NCI-H1048 (cell line): ENCODE results near the gene EHD2.
"Not testable (repeated sequence)": the region's sequence is repeated elsewhere in the genome, so short reads cannot be mapped to it uniquely, and the experiment has no call there.

Experiments
- DNase-seq: peaks from one replicate; lab custom pipeline; 2025; lab: John Stamatoyannopoulos, UW

EHD2 gene

DNA sequence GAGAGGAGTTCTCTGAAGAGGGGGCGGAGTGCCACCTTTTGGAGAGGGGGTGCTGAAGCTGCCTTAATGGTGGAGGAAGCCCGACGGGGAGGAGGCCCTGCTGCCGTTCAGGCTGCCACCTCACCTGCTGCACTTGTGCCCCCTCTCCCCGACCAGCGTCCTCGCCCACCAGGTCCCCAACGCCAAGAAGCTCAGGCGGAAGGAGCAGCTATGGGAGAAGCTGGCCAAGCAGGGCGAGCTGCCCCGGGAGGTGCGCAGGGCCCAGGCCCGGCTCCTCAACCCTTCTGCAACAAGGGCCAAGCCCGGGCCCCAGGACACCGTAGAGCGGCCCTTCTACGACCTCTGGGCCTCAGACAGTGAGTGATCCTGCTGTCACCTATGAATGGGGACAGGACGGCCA lies 37.5 kb downstream of the EHD2 start:
- DNase-seq, result no peak

DNA sequence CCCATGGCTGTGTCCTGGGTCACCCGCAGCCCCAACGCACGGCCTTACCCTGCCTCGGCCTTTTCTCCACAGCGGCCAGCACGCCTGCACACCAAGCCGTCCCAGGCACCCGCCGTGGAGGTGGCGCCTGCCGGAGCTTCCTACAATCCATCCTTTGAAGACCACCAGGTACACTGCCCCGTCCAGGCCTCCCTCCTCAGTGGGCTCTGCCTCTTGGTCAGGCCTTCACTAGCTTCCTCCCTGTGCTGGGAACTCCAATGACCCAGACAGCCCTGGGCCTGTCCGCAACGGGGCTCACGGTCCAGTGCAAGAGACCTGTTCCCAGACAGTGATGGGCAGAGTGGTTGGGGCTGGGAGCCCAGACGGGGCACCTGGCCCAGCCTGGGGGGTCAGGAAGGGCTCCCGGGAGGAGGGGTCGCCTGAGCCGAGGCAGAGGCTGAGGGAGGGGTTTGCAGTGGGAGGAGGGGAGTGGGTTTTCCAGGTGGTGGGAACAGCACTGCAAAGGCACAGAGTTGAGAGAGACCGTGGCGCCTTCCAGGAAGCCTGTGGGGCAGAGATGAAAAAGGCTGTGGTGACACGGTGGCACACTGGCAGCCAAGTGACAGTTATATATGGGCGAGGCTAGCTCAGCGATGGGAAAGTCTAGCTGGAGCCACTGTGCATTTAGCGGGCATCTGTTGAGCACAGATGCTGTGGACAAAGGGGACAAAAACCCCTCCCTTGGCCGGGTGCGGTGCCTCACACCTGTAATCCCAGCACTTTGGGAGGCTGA lies 39.4 kb downstream of the EHD2 start:
- DNase-seq, result no peak

DNA sequence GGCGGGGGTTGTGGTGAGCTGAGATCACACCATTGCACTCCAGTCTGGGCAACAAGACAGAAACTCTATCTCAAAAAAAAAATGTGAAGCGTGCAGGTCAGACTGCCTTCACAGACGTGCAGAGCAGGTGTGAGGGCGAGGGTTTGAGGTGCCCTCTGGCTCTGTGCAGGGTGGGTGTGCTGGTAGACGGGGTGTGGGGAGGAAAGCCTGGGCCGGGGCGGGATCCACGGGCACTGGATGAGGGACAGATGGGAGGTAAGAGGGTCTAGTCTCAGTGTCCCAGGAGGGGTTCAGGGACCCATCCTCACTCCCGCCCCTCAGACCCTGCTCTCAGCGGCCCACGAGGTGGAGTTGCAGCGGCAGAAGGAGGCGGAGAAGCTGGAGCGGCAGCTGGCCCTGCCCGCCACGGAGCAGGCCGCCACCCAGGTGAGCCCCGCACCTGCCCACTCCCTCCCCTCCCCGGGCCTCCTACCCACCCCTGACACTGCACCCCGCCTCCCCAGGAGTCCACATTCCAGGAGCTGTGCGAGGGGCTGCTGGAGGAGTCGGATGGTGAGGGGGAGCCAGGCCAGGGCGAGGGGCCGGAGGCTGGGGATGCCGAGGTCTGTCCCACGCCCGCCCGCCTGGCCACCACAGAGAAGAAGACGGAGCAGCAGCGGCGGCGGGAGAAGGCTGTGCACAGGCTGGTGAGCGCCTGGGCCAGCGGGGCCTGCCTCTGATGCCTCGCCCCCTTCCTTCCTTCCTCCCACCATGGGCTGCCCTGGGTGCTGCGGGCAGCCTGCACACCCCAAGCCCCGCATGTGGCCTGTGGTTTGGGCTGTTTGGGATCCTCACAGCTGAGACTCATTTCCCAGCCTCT lies 41.2 kb downstream of the EHD2 start:
- DNase-seq, result no peak

DNA sequence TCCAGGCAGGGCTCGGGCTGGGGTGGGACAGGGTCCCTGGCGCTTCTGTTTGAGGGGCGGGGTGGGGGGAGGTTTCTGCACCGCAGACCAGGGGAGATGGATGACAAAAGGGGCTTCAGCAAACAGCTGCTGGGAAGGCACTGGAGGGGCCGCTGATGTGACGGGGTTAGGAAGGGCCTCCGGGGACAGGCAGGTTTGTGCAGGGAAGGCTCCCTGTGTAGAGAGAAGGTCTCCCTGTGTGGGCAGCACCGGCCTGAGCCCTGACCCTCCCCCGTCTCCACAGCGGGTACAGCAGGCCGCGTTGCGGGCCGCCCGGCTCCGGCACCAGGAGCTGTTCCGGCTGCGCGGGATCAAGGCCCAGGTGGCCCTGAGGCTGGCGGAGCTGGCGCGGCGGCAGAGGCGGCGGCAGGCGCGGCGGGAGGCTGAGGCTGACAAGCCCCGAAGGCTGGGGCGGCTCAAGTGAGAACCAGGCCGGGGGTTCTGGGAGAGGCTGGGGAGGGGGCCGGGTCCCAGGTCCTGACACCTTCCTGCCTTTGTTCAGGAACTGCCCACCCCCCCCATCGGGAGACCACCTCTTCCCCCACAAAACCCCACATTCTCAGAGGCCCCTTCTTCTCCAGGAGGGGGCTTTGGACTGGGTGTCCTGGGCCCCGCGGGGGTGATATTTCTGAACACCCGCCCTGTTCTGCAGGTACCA lies 42.0 kb downstream of the EHD2 start:
- no peak for DNase-seq

DNA sequence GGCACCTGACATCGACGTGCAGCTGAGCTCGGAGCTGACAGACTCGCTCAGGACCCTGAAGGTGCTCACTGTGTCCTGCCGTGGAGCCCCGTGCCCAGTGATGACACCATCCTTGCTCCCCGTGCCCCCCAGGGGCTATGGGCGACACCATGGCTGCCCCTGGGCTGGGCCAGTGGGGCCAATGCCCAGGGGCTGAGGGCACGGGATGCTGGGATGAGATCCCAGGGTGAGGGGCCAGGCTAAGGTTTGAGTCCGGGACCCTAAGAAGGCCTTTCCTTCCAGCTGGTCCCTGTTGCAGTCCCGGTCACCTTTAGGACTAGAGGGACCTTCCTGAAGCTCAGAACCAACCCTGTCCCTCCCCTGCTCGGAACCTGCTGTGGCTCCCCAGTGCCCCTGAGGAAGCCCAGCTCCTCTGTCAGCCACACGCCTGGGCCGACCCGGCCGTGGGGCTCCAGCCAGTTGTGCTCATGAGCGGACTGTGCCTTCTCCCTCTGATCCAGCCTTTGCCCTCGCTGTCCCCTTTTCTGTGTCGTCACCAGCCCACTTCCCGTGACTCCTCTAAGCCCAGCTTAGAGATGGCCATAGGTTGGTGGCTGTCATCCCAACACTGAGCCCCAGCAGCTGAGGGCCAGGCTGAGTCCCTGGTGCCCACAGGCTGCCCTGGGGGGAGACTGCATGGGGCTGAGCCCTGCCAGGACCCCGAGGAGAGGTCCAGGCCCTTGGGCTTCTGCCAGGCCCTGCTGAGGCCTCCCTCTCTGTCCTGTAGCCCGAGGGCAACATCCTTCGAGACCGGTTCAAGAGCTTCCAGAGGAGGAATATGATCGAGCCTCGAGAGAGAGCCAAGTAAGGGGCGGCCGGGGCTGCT lies 42.8 kb downstream of the EHD2 start:
- DNase-seq, result no peak

DNA sequence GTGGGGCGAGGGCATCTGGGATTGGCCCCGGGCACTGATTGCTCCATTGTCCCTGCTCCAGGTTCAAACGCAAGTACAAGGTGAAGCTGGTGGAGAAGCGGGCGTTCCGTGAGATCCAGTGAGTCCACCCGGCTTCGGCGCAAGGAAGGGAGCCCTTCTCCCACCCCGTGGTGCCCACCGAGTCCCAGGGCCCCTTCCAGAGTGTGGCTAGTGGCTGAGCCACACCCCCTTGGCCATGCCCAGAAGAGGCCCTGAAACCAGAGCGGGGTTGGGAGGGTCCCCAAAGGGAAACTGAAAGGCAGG lies 43.4 kb downstream of the EHD2 start:
- no peak for DNase-seq

DNA sequence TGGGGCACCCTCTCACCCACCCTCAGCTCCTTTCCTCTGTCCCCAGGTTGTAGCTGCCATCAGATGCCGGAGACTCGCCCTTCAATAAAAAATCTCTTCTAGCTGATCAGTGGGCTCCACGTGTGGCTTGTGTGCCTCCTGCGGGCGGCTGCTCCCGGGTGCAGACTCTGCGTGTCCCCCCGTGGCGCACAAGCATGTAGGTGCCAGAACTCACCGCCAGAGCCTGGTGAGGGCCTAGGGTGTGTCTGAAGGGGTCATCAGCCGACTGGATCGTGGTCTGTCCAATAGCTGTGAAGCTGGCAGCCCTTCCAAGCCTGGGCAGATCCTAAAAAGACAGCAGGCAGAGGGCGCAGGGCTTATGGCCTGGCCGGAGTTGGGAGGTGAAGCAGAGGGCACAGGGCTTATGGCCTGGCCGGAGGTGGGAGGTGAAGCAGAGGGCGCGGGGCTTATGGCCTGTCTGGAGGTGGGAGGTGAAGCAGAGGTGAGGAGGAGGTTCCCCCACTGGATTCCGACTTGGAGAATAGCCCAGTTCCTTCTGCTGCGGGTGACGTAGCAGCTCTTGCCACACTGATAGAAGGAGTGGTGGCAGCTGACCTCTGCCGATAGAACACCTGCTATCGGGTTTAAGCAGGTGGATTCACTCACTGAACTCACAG lies 43.9 kb downstream of the EHD2 start:
- DNase-seq, result no peak

DNA sequence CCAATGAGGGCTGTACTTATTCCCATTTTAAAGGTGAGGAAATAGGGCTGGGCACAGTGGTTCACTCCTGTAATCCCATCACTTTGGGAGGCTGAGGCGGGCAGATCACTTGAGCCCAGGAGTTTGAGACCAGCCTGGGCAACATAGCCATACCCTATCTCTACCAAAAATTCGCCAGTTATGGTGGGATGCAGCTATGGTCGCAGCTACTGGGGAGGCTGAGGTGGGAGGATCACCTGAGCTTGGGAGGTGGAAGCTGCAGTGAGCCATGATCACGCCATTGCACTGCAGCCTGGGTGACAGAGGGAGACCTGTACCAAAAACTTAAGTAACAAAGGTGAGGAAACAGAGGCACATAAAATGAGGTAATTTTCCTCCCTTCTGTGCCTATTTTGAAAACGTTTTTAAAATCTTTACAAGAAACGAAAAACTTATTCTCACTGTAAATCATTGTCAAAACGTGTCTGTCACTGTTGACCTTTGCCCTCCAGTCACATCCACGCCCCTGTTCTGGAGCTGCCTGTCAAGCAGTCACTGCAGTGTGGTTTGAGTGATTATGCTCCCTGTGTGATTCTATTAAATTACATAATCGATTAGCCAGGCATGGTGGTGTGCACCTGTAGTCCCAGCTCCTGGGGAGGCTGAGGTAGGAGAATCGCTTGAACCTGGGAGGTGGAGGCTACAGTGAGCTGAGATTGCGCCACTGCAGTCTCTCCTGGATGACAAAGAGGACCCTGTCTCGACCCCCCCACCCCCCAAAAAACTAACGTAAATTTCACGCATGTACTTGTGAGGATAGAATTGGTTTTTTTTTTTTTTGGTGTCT lies 44.6 kb downstream of the EHD2 start:
- no peak for DNase-seq

DNA sequence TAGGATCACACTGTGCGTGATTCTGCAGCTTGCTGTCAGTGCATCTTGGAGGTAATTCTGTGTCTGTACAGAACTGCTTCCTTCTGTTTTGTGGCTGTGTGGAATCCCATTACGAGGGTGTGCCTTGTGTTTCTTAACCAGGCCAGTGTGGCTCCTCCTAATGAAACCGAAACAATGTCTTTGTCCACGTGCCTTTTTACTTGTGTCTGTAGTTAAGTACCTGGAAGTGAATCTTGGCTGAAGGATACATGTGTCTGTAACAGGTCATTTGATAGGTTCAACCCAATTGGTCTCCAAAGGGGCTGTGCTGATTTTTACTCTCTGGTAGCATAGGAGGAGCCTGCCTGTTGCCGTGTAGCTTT lies 45.2 kb downstream of the EHD2 start:
- no peak for DNase-seq

DNA sequence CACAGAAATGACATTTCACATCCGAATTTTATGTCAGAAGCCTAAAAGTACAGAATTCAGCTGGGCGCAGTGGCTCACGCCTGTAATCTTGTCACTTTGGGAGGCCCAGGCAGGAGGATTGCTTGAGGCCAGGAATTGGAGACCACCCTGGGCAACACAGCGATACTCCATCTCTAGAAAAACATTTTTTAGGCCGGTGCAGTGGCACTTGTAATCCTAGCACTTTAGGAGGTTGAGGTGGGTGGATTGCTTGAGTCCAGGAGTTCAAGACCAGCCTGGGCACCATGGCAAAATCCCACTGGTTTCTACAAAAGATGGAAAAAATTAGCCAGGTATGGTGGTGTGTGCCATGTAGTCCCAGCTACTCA lies 47.4 kb downstream of the EHD2 start:
- no peak for DNase-seq

DNA sequence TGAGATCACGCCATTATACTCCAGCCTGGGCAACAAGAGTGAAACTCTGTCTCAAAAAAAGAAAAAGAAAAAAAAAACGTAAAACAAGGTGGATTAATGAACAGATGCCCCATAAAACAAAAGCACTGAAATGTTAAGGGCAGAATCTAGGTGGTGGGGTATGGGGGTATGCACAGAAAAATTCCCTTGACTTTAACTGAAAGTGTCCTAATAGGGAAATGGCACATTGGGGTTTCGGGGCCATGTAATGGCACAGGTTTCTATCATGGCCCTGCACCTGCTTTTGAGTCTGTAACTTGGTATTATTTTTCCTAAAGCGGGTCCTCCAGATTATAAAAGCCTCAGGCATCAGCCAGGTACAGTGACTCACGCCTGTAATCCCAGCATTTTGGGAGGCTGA lies 48.3 kb downstream of the EHD2 start:
- DNase-seq, result no peak

DNA sequence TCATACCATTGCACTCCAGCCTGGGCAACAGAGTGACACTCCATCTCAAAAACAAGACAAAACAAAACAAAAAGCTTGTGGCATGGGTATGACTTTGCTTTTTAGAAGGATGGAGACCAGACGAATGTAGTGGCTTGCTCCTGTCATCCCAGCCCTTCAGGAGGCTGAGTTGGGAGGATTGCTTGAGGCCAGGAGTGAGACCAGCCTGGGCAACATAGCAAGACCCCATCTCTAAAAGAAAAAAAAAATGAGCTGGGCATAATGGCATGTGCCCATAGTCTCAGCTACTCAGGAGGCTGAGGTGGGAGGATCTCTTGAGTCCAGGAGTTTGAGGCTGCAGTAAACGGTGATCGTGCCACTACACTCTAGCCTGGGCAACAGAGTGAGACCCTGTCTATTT lies 48.9 kb downstream of the EHD2 start:
- no peak for DNase-seq

DNA sequence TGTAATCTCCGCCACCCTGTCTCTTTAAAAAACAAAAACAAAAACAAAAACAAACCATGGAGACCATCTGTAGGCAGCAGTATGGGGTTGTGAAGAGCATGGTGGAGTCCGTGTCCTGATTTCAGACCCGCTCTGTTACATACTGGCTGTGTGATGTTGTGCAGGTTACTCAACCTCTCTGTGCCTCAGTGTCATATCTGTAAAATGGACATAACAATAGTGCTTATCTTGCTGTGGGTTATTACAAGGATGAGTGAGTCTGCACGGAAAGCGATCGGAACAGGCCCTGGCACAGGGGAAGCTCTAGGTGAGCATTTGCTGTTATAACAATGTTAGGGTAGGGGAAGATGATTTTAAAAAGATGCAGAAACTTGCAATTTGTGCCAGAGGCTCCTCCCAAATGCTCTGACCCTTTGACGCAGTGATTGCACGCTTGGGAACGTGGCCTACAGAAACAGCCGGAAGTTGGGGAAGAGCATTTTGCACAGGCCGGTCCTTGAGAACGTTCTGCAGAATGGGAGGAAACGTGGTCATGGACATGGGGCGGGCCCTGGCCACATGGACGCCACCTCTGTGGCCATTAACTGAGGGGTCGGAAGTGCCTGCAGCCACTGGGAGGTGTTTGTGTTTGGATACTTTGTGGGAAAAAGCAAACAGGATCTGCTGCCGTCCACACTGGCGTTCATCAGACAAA lies 49.5 kb downstream of the EHD2 start:
- no peak for DNase-seq

DNA sequence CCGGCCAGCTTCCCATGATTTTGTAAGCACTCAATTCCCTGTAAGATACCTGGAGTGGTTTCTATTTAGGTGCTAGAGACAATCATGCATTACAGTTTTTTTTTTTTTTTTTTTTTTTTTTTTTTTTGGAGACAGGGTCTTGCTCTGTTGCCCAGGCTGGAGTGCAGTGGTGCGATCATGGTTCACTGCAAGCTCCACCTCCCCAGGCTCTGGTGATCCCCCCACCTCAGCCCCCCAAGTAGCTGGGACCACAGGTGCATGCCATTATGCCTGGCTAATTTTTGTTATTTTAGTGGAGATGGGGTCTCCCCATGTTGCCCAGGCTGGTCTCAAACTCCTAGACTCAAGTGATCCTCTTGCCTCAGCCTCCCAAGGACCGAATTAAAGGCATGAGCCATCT lies 51.5 kb downstream of the EHD2 start:
- DNase-seq, result not testable (repeated sequence)

DNA sequence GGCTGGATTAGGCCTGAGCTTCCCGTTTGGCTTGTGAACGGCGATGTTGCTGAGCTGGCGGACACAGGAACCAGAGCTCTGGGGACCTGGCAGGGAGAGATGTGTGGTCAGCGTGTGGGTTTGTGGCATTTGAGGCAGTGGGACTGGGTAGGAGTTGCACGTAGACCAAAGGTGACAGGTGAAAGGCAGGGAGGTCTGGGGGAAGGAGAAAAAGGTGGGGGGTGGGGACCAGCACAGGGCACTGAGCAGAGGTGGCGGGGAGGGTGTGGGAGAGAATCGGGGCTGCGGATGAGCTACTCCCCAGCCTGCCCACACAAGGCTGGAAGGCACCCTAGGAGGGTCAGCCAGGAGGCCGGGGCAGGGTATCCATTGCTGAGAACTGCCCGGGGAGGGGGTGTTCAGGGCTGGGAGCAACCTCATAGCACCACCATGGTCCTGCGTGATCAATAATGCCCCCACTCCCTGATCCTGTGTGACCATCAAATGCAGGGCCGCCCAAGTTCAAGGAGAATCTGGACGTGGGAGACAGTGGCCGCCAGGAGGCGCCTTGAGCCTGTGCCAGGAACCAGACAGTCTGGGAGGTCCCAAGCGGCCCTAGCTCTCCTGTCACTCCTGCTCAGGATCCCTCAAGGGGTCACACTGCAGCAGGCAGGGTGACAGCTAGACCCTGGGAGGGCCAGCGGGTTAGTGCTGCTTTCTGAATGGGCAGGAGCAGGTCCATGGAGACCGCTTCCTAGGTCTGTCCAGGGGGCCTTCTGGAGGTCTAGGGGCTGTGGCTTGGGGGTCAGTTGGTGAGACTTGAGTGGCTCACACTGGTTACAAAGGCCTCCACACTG lies 52.5 kb downstream of the EHD2 start:
- no peak for DNase-seq

DNA sequence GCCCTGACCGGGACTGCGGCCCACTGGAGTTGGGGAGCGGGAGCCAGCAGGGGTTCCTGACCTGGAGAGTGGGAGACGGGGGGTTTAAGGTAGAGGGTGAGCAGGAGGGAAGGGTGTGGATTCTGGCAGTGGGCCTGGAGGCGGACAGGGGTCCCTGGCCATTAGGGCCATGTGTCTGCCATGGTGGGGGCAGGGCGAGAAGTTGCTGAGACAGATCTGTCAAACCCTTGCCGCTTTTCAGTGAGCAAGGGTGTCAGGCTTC lies 53.1 kb downstream of the EHD2 start:
- no peak for DNase-seq

DNA sequence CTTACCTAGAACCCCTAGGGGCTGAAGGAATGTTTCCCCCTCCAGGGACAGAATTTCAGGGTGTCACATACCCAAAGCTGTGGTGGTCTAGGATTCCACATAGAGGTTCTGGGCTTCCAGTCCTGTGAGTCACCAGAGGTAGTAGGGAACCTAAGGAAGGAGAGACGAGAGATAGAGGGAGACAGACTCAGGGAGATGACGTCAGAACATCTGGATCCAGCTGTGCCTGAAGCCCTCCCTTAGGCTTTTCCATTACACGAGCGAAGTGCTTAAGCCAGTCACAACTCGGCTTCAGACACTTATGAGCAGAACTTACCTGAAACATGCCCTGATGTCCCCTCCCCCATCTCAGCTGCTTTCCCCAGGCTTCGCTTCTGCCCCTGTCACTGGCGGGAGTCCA lies 53.4 kb downstream of the EHD2 start:
- no peak for DNase-seq

DNA sequence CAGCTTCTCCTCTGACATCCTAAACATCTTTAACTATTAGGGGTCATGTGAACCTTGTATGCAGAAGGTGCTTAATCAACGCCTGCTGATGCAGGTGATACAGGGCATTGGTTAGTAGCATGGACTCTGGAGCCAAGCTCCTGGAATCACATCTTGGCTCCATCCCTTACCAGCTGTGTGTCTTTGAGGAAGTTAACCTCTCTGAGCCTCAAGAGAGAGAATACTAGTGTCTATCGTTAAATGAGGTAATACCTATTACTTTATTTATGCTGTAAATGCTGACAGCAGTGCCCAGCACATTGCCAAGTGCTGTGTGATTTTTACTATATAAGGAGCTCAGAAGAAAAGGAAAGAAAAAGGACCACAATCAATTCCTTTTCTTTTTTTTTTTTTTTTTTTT lies 54.1 kb downstream of the EHD2 start:
- DNase-seq, result no peak

DNA sequence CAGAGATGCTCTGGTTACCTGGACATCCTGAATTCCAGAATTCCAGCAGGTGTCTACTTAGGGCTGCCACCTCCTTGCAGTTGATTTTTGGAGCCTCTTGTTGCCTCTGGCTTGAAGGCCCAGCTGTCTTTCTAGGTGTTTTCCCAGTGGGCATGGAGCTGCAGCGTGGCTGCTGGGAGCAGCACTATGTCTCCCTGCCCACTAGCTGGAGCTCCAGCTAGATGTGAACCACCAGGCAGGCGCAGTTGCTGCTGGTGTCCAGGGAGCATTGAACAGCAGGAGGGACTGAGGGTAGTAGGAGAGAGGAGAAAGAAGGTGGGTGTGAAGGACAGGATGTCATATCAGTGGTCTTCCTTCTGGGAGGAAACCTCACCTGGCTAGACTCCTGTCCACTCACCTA lies 55.4 kb downstream of the EHD2 start:
- no peak for DNase-seq

DNA sequence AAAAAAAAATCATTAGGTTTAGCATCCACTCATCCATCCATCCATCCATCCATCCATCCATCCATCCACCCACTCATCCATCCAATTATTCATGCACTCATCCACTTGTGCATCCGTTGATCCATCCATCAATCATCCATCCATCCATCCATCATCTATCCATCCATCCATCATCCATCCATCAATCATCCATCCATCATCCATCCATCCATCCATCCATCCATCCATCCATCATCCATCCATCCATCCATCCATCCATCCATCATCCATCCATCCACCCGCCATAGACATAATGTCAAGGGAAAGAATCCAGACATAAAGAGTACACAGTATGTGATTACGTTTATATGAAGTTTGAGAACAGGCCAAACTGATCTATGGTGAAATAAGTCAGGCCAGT lies 56.3 kb downstream of the EHD2 start:
- no peak for DNase-seq
